ENCODE results near the gene SP7.
A peak's percentile ranks its signal among the peaks of the same experiment; 100 is the strongest.

GRCh38 chr12:53325511-53326061, 10.6 kb downstream of the SP7 start:
- no peak for TF ChIP-seq POLR2A (IDR thresholded peaks at IDR 0.05)
- TF ChIP-seq, protein P1, sequence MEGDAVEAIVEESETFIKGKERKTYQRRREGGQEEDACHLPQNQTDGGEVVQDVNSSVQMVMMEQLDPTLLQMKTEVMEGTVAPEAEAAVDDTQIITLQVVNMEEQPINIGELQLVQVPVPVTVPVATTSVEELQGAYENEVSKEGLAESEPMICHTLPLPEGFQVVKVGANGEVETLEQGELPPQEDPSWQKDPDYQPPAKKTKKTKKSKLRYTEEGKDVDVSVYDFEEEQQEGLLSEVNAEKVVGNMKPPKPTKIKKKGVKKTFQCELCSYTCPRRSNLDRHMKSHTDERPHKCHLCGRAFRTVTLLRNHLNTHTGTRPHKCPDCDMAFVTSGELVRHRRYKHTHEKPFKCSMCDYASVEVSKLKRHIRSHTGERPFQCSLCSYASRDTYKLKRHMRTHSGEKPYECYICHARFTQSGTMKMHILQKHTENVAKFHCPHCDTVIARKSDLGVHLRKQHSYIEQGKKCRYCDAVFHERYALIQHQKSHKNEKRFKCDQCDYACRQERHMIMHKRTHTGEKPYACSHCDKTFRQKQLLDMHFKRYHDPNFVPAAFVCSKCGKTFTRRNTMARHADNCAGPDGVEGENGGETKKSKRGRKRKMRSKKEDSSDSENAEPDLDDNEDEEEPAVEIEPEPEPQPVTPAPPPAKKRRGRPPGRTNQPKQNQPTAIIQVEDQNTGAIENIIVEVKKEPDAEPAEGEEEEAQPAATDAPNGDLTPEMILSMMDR (IDR thresholded peaks at IDR 0.05 in 4 of 5, conservative IDR thresholded peaks at IDR 0.05 in 1 of 5), result peak in 1 of 5 experiments; percentile 14
